Stimulated activated CD4-positive, alpha-beta T cell treated with anti-CD3 and anti-CD28 coated beads, Interleukin-1b, Interleukin-23, amount 100 ng/mL, for 24 hours (primary cell): Measurements from ENCODE around the gene MRPL16.
"Not testable (repeated sequence)": the region's sequence is repeated elsewhere in the genome, so short reads cannot be mapped to it uniquely, and the experiment has no call there.

Experiments used
- DNase-seq, 4 experiments: peaks; one replicate each; pipeline ENCODE4 v3.0.0-alpha.2; 2020; ENCODE audit warnings: low read depth in 4 of 4, low spot score in 1 of 4

MRPL16 gene

GRCh38 chr11:59810189-59810910, at the start of gene MRPL16:
MRPL16 (minus strand) TSS chr11:59810778; CDS start chr11:59810658, 120 bp downstream.
- DNase-seq = peak; percentile 75 to 84 (median 81)

- no peak for DNase-seq
Measured at GRCh38 chr11:59859673-59860072, 49.1 kb upstream of the MRPL16 start.

- no peak for DNase-seq
Measured at GRCh38 chr11:59857439-59858434, 47.2 kb upstream of the MRPL16 start.

GRCh38 chr11:59854871-59855270, 44.3 kb upstream of the MRPL16 start:
- no peak for DNase-seq

DNA sequence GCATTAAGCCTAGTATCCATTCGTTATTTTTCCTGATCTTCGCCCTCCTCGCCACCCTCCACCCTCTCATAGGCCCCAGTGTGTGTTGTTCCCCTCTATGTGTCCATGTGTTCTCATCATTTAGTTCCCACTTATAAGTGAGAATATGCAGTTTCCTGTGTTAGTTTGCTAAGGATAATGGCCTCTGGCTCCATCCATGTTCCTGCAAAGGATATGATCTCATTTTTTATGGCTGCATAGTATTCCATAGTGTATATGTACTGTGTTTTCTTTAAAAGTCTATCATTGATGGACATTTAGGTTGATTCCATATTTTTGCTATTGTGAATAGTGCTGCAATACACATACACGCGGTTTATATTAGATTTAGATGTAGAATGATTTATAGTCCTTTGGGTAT, 40.8 kb upstream of the MRPL16 start:
- DNase-seq = not testable (repeated sequence)

DNA sequence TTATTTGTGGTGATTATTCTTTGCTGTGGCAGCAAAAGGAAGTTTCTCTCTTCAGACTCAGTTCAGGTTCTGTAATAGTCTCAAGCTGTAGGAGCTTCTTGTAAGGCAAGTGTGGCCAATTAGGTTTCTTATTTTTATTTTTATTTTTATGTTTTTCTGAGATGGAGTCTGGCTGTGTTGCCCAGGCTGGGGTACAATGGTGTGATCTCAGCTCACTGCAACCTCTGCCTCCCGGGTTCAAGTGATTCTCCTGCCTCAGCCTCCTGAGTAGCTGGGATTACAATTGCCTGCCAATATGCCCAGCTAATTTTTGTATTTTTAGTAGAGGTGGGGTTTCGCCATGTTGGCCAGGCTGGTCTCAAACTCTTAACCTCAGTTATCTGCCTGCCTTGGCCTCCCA, 39.0 kb upstream of the MRPL16 start:
- DNase-seq = not testable (repeated sequence)

DNA sequence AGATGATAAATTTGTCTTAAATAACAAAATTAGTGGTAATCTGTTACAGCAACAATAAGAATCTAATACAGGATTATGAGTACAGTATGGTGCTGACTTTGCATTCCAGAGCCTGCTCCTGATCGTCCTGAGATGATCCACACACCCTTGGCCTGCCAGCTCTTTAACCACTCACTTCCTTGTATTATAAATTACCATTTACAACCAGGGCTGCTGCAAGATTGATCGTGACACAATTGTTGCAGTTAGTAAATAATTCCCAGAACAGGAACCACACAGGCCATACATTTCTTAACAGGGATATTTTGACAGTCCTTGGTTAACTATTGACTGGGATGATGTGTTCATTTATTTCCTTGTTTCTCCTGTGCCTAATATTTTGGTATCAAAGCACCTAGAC, 38.6 kb upstream of the MRPL16 start:
- DNase-seq = no peak

- DNase-seq = not testable (repeated sequence)
Measured at GRCh38 chr11:59848439-59848838, 37.9 kb upstream of the MRPL16 start.

- DNase-seq = no peak
Measured at GRCh38 chr11:59847626-59848025, 37.0 kb upstream of the MRPL16 start.

- no peak for DNase-seq
Measured at GRCh38 chr11:59846556-59846955, 36.0 kb upstream of the MRPL16 start.

GRCh38 chr11:59845399-59845798, 34.8 kb upstream of the MRPL16 start, which contains the start of gene CBLIF:
CBLIF (minus strand) TSS chr11:59845499; CDS start chr11:59845453, 46 bp downstream.
- no peak for DNase-seq

DNA sequence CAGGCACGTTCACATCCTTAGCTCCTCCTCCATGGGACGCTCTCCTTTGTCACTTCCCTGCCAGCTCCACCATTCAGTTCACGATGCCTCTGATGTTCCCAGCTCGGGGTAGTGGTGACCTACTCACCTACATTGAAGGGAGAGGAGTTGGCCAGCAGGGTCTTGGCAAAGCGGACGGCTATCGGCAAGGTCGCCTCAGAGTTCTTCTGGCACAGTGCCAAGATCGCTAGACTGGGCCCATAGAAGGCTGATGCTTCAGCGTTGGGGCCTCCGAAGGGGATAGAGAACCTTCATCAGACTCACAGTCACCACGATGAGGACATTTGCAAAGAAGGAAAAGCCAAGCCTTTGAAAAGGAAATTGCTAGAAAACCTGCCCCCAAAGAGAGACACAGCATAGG, 31.7 kb upstream of the MRPL16 start:
- DNase-seq = no peak

DNA sequence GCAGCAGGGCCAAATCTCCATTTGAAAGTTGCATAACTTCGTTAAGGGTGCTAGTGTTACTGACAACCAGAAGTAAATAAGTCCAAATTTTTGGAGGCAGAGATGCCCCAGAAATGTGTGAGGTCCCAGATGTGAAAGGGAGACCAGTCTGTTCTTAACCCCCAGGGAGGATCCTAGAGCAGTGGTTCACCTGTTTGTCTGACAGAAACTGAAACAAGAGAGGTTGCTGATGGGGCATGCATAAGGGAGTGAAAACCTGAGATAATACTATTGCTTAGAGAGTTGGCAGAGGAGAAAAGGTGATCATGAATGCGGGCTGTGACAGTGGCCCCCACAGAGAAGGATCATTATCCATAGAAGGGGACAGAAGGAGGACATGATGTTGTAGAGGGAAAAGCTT, 30.9 kb upstream of the MRPL16 start:
- no peak for DNase-seq

DNA sequence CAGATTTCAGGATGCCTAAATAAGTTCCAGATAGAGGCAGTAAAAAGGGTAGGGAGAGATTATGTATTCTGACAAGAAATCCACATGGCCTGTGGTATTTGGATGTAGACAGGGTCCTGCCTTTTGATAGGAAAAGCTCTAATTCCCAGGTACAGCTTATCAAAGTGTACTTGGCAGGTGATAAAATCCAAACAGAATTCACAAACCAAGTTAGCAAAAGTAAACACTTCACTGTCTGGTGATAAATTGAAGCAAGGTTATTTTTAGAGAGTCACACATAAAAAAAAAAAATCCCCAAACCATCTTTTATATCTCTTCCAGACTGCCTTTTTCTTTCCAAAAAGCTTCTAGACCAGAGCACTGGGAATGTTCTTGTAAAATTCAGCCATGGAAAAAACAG, 29.0 kb upstream of the MRPL16 start:
- DNase-seq = no peak

GRCh38 chr11:59833602-59834001, 23.0 kb upstream of the MRPL16 start:
- DNase-seq = no peak

DNA sequence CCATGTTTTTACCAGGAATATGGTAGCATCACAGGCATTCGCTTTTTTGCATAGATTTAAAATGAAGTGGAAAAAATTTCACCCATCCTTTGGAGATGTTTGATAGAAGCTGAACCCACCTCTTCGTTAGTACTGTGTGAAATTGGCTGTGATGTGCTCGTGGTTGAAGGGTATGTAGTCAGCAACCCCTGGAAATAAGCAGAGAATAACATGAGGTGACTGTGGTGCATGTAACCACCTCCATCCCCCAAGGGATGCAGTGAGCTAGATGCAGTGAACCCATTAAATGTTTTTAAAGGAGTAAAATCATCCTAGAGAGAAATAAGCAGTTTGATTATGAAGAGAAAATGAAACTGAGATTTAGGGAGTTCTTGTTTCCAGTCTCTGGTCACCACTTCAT, 18.8 kb upstream of the MRPL16 start:
- DNase-seq = no peak

GRCh38 chr11:59822989-59823566, 12.5 kb upstream of the MRPL16 start:
- DNase-seq = no peak

DNA sequence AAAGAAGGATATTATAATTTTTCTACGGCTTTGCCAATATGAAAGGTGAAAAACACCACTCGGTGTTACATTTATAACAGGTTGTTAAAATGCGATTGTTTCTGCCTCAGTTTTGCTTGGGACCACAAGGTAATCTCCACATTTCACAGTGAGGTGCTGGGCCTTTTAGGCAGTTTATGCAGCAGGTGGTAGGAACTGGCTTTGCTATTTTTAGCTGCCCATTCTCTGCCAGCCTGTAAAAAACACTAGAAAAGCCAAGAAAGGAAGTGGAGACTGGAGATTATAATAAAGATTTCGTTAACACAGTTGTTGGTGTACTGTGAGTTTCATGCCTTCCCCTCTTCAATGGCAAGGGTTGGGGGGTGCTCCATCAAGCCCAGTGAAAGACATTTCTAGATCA, 8.0 kb upstream of the MRPL16 start:
- DNase-seq = no peak

DNA sequence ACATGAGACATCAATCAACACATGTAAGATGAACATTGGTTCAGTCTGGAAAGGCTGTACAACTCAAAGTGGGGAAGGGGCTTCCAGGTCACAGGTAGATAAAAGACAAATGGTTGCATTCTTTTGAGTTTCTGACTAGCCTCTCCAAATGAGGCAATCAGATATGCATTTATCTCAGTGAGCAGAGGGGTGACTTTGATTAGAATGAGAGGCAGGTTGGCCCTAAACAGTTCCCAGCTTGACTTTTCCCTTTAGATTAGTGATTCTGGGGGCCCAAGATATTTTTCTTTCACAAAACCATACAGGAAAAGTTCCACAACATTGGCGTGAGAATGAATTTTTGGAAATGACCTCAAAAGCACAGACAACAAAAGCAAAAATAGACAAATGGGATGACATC, 5.9 kb upstream of the MRPL16 start:
- not testable (repeated sequence) for DNase-seq

DNA sequence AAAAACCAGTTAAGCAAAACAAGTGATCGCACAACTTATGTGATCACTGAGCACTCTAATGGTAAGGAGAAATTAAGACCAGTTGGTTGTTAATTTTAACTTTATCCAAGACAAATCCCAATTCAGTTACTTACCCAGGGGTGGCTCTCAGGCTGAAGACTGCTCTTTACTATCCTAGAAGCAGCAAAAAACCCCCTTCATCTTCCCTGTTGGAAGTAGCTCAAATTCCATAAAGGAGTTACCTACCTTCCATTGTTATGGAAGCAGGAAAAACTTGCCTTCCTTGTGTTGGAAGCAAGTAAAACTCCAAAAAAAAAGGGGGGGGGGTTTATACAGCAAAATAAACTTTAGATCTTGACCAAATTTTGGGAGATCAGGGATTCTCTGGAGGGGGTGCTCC, 5.2 kb upstream of the MRPL16 start:
- no peak for DNase-seq

GRCh38 chr11:59814021-59814420, 3.4 kb upstream of the MRPL16 start:
- no peak for DNase-seq

GRCh38 chr11:59813364-59813763, 2.8 kb upstream of the MRPL16 start:
- DNase-seq = no peak
